ENCODE results near the gene SLC35E3. TPM values are rescaled to one million over a fixed set of nuclear protein-coding genes. Genes with fewer than 3 reads are reported as not detected.

The SLC35E3 gene
- total and polyA plus RNA-seq, 5 donors: 5.2 to 9.6 (median 6.2) TPM

DNA sequence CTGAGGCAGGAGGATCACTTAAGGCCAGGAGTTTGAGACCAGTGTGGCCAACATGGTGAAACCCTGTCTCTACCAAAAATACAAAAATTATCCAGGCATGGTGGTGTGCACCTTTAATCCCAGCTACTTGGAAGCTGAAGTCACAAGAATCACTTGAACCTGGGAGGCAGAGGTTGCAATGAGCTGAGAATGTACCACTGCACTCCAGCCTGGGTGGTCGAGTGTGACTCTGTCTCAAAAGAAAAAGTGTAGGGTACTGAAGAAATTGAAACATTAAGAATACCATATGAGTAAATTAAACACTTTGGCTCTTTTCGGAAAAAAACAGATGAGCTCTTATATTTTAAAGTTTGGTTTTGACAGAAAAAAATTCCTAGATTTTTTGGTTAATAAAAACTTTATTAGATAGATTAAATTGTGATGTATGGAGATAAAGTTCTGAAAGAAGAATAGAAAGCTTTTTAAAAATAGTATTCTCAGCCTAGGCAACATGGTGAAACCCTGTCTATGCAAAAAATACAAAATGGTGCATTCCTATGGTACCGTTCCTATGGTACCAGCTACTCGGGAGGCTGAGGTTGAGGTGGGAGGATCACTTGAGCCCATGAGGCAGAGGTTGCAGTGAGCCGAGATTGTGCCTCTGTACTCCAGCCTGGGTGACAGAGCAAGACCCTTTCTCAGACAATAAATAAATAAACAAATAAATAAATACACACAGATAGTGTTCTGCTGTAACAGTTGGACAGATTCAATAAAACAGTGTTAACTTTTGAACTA, 82.1 kb downstream of the SLC35E3 start:
- WGBS: 78% methylated on average over 5 of the region's 5 CpGs
- DNase-seq (no peak), ATAC-seq (no peak)
- H3K4me3 ChIP-seq (ENCODE audit: low read length): no peak overlapping the region
- H3K27ac ChIP-seq (ENCODE audit: low read length): no peak overlapping the region
- no peaks in the 10 kb centered on the region for H3K27me3 ChIP-seq (ENCODE audit: control insufficient read depth, insufficient read depth)
- intact Hi-C loops (cut with DNase I): no loop called here
- H3K4me1 ChIP-seq (ENCODE audit: control insufficient read depth, insufficient read depth, low read length): no peaks in the 10 kb centered on the region
- H3K9me3 ChIP-seq (ENCODE audit: control insufficient read depth, low read length): no peaks in the 10 kb centered on the region

DNA sequence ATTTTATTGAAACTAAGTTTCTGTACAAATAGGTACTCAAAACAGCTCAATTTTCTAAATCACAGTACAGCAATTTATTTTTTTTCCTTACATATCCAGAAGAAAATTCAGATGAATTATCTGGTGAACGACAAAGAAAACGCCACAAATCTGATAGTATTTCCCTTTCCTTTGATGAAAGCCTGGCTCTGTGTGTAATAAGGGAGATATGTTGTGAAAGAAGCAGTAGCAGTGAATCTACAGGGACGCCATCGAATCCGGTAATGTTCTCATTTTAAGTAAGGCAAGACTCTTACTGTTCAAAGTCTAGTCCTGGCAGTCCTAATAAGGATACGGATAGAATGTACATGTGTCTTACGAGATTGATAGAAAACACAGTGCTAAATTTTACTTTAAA, 82.7 kb downstream of the SLC35E3 start:
- Histone ChIP-seq H3K27me3 (ENCODE audit: control insufficient read depth, insufficient read depth) (no peaks in the 10 kb centered on the region), H3K9me3 (ENCODE audit: control insufficient read depth, low read length) (no peaks in the 10 kb centered on the region), H3K4me1 (ENCODE audit: control insufficient read depth, insufficient read depth, low read length) (no peaks in the 10 kb centered on the region), H3K27ac (ENCODE audit: low read length) (no peak overlapping the region), H3K4me3 (ENCODE audit: low read length) (no peak overlapping the region)
- no peak for ATAC-seq
- intact Hi-C loops (cut with DNase I): no loop called here
- DNase-seq: no peak
- 83% methylated on average over 7 of the region's 7 CpGs for WGBS

Other genes starting within 250 kb of the SLC35E3 start
- 10 to 100 TPM; 65.7 to 87.5 (median 68.7) TPM for gene RAP1B, start 135.3 kb upstream of the SLC35E3 start, total RNA-seq
- gene RAP1B, start 135.3 kb upstream of the SLC35E3 start, polyA plus RNA-seq: 47.6 TPM
- 10 to 100 TPM; 21.8 to 30.3 (median 25.6) TPM for gene NUP107, start 59.2 kb upstream of the SLC35E3 start, total RNA-seq
- gene NUP107, start 59.2 kb upstream of the SLC35E3 start, polyA plus RNA-seq: 14.4 TPM
- gene MDM2, start 62.0 kb downstream of the SLC35E3 start, total RNA-seq: 10 to 100 TPM; 44.6 to 60.8 (median 48.8) TPM
- gene MDM2, start 62.0 kb downstream of the SLC35E3 start, polyA plus RNA-seq: 19.6 TPM
- 10 to 100 TPM in 2 of 4 donors, 1 to 10 TPM in 2; 7.8 to 14.3 (median 10.5) TPM for gene CPM, start 187.0 kb downstream of the SLC35E3 start, total RNA-seq
- gene CPM, start 187.0 kb downstream of the SLC35E3 start, polyA plus RNA-seq: 5.8 TPM